CD14-positive monocyte (primary cell): ENCODE results near the gene FARP1. TPM values are rescaled to one million over a fixed set of nuclear protein-coding genes. Genes with fewer than 3 reads are reported as not detected.
"Not testable (repeated sequence)": the region's sequence is repeated elsewhere in the genome, so short reads cannot be mapped to it uniquely, and the experiment has no call there.

Experiments
- DNase-seq, 3 donors: peaks; one replicate each; pipeline ENCODE4 v3.0.0-alpha.2; 2011 to 2022
- H2AFZ ChIP-seq: 2 replicates; pipeline ENCODE4 v1.6.0; 2012; ENCODE audit warnings: mild to moderate bottlenecking, low read depth, low read length, inconsistent platforms; ENCODE audit not compliant: insufficient read depth, poor library complexity, severe bottlenecking
- H3K27ac ChIP-seq, 2 donors: 1 replicate in 1 of 2; 2 replicates in 1 of 2; pipeline ENCODE4 v1.5.1; 2012 to 2013; ENCODE audit warnings: low read length in 2 of 2, control low read depth in 1 of 2, inconsistent platforms in 1 of 2, low read depth in 1 of 2, mild to moderate bottlenecking in 1 of 2
- H3K27me3 ChIP-seq, 2 donors: one replicate each; pipeline versions ENCODE4 v1.6.0 to v1.6.1; 2011 to 2013; ENCODE audit warnings: low read length in 2 of 2; ENCODE audit not compliant: control insufficient read depth in 2 of 2, insufficient read depth in 2 of 2
- H3K36me3 ChIP-seq, 2 donors: replicated peaks in 1 of 2; 1 replicate in 1 of 2; 2 replicates in 1 of 2; pipeline versions ENCODE4 v1.5.1 to v1.6.1; 2012 to 2013; ENCODE audit warnings: low read length in 2 of 2, control low read depth in 1 of 2, inconsistent platforms in 1 of 2, mild to moderate bottlenecking in 1 of 2; ENCODE audit not compliant: insufficient read depth in 2 of 2, control insufficient read depth in 1 of 2
- H3K4me1 ChIP-seq, 2 donors: 1 replicate in 1 of 2; 2 replicates in 1 of 2; pipeline versions ENCODE4 v1.5.1 to v1.6.1; 2012 to 2013; ENCODE audit warnings: low read length in 2 of 2, control low read depth in 1 of 2, inconsistent platforms in 1 of 2, mild to moderate bottlenecking in 1 of 2, moderate library complexity in 1 of 2; ENCODE audit not compliant: insufficient read depth in 2 of 2, control insufficient read depth in 1 of 2
- H3K4me2 ChIP-seq: replicated peaks from 2 replicates; pipeline ENCODE3; 2012; ENCODE audit warnings: low read length, moderate library complexity, mild to moderate bottlenecking; ENCODE audit not compliant: poor library complexity, severe bottlenecking; ENCODE audit errors: extremely low read depth
- H3K4me3 ChIP-seq, 3 experiments: fragments of 200-600 bp in 1 of 3; sonication (generic) in 1 of 3; replicated peaks in 1 of 3; 1 replicate in 2 of 3; 2 replicates in 1 of 3; pipeline ENCODE4 v1.5.1; 2011 to 2013; ENCODE audit warnings: low read length in 3 of 3, mild to moderate bottlenecking in 3 of 3, control low read depth in 2 of 3, low read depth in 2 of 3, inconsistent platforms in 1 of 3, moderate library complexity in 1 of 3
- H3K79me2 ChIP-seq: 2 replicates; pipeline ENCODE4 v1.6.0; 2012; ENCODE audit warnings: mild to moderate bottlenecking, control low read depth, inconsistent platforms, low read length, moderate library complexity; ENCODE audit not compliant: insufficient read depth
- H3K9ac ChIP-seq: 2 replicates; pipeline ENCODE4 v1.6.0; 2017; ENCODE audit warnings: low read length, mild to moderate bottlenecking; ENCODE audit not compliant: insufficient read depth, poor library complexity, severe bottlenecking
- H3K9me3 ChIP-seq, 2 donors: replicated peaks in 1 of 2; 1 replicate in 1 of 2; 2 replicates in 1 of 2; pipeline versions ENCODE4 v1.5.1 to v1.6.1; 2012 to 2013; ENCODE audit warnings: low read length in 2 of 2, control low read depth in 1 of 2; ENCODE audit not compliant: control insufficient read depth in 1 of 2, insufficient read depth in 1 of 2
- H4K20me1 ChIP-seq: 2 replicates; pipeline ENCODE4 v1.6.0; 2012; ENCODE audit warnings: mild to moderate bottlenecking, low read length, control low read depth, moderate library complexity; ENCODE audit not compliant: insufficient read depth
- H3K27ac Mint-ChIP-seq, 7 donors: one replicate each; pipeline ENCODE4 v1.8.0; 2020; ENCODE audit warnings: mild to moderate bottlenecking in 7 of 7, mixed read lengths in 7 of 7, moderate library complexity in 6 of 7, inconsistent platforms in 2 of 7
- H3K27me3 Mint-ChIP-seq, 3 donors: one replicate each; pipeline ENCODE4 v1.8.0; 2021 to 2022; ENCODE audit warnings: low read depth in 3 of 3, mild to moderate bottlenecking in 3 of 3, mixed read lengths in 3 of 3, moderate library complexity in 3 of 3, inconsistent platforms in 1 of 3
- H3K36me3 Mint-ChIP-seq, 2 donors: one replicate each; pipeline ENCODE4 v1.8.0; 2020; ENCODE audit warnings: mixed read lengths in 2 of 2, inconsistent platforms in 1 of 2, mild to moderate bottlenecking in 1 of 2
- H3K4me1 Mint-ChIP-seq: one replicate; pipeline ENCODE4 v1.8.0; 2020; ENCODE audit warnings: mild to moderate bottlenecking, mixed read lengths
- H3K4me3 Mint-ChIP-seq, 2 donors: one replicate each; pipeline ENCODE4 v1.8.0; 2020; ENCODE audit warnings: mild to moderate bottlenecking in 2 of 2, mixed read lengths in 2 of 2, moderate library complexity in 1 of 2
- H3K9me3 Mint-ChIP-seq, 7 donors: one replicate each; pipeline ENCODE4 v1.8.0; 2020 to 2022; ENCODE audit warnings: mixed read lengths in 7 of 7, mild to moderate bottlenecking in 6 of 7, moderate library complexity in 6 of 7, inconsistent platforms in 2 of 7
- CTCF ChIP-seq: fragments of 200-600 bp; IDR thresholded peaks from one replicate; pipeline ENCODE4 v1.8.0; 2022; ENCODE audit warnings: antibody characterized with exemption, mild to moderate bottlenecking
- WGBS: methylation state at CpG from one replicate; pipeline ENCODE4 v1.1.5; 2013; ENCODE audit warnings: missing lambda C conversion rate; ENCODE audit not compliant: insufficient coverage; 5-methylcytosine and 5-hydroxymethylcytosine counted together
- intact Hi-C, 2 donors: fragments of 100-400 bp; cut with micrococcal nuclease; formaldehyde crosslinking; loops; one replicate each; pipeline versions ENCODE4 v1.15.0 to v1.15.1; 2023
- polyA plus RNA-seq, 3 donors: library from polyadenylated mRNA; depleted of rRNA in 1 of 3; unstranded in 2 of 3; stranded (reverse) in 1 of 3; fragments of 300-500 nt in 2 of 3; fragments of >200 nt in 1 of 3; fragmentation: Illumina TruSeq in 2 of 3; gene quantifications; 1 replicate in 2 of 3; 2 replicates in 1 of 3; pipeline ENCODE4 v1.2.3, GENCODE V29; 2012 to 2021

Gene FARP1
- polyA plus RNA-seq, 3 donors: 0.01 to 0.16 (median 0.12) TPM

GRCh38 chr13:98411617-98412265, 268.8 kb downstream of the FARP1 start:
- no peaks in the 10 kb centered on the region for H3K36me3 ChIP-seq
- no peak for TF ChIP-seq CTCF
- intact Hi-C loops: no loop called here
- no peak overlapping the region for H3K27ac ChIP-seq
- Mint-ChIP-seq H3K4me1 (peaks cover 12% of the 10 kb centered on the region), H3K27me3 (peaks cover 0 to 2% (median 1%) of the 10 kb centered on the region in 3 donors), H3K36me3 (no peaks in the 10 kb centered on the region), H3K27ac (peak overlapping the region in 3 of 7 donors; percentile 3 to 48 (median 12)), H3K4me3 (peak overlapping the region; percentile 71 to 88), H3K9me3 (peaks cover 0 to 5% (median 1%) of the 10 kb centered on the region in 7 donors)
- DNase-seq: peak; percentile 10 to 57 (median 19)
- H3K27me3 ChIP-seq: no peaks in the 10 kb centered on the region
- WGBS: 2% methylated on average over 12 of the region's 16 CpGs
- H3K4me2 ChIP-seq: peak overlapping the region; percentile 65
- H3K79me2 ChIP-seq: no peaks in the 10 kb centered on the region
- H3K4me3 ChIP-seq: peak overlapping the region in 2 of 3 experiments; percentile 28 to 57
- peaks cover 0 to 5% of the 10 kb centered on the region in 2 donors for H3K9me3 ChIP-seq
- H3K9ac ChIP-seq: no peak overlapping the region
- peak overlapping the region; percentile 58 for H2AFZ ChIP-seq
- no peaks in the 10 kb centered on the region for H4K20me1 ChIP-seq
- H3K4me1 ChIP-seq: peaks cover 3 to 14% of the 10 kb centered on the region in 2 donors

- H3K27me3 Mint-ChIP-seq, H3K36me3 ChIP-seq, H3K36me3 Mint-ChIP-seq, H4K20me1 ChIP-seq, H3K4me3 ChIP-seq, H3K27ac Mint-ChIP-seq, H3K27me3 ChIP-seq, H3K4me3 Mint-ChIP-seq, DNase-seq, intact Hi-C loops, H3K27ac ChIP-seq, H2AFZ ChIP-seq, H3K9ac ChIP-seq, H3K4me2 ChIP-seq, H3K79me2 ChIP-seq: not testable (repeated sequence)
- H3K4me1 ChIP-seq: peaks cover 3 to 14% of the 10 kb centered on the region in 2 donors
- H3K9me3 Mint-ChIP-seq: peaks cover 0 to 18% (median 11%) of the 10 kb centered on the region in 7 donors
- H3K9me3 ChIP-seq: peaks cover 0 to 12% of the 10 kb centered on the region in 2 donors
- peaks cover 12% of the 10 kb centered on the region for H3K4me1 Mint-ChIP-seq
- 83% methylated on average over 1 of the region's 3 CpGs for WGBS
Observed at GRCh38 chr13:98413278-98413677, 270.4 kb downstream of the FARP1 start.
